GM21423 (cell line): ENCODE results near the gene RNF14.

Source experiments
- ATAC-seq: cut with Tn5 transposase; IDR thresholded peaks from one replicate; pipeline ENCODE4 v1.9.1; 2021; ENCODE audit warnings: mild to moderate bottlenecking, moderate library complexity; ENCODE audit not compliant: unreplicated experiment

The RNF14 gene

DNA sequence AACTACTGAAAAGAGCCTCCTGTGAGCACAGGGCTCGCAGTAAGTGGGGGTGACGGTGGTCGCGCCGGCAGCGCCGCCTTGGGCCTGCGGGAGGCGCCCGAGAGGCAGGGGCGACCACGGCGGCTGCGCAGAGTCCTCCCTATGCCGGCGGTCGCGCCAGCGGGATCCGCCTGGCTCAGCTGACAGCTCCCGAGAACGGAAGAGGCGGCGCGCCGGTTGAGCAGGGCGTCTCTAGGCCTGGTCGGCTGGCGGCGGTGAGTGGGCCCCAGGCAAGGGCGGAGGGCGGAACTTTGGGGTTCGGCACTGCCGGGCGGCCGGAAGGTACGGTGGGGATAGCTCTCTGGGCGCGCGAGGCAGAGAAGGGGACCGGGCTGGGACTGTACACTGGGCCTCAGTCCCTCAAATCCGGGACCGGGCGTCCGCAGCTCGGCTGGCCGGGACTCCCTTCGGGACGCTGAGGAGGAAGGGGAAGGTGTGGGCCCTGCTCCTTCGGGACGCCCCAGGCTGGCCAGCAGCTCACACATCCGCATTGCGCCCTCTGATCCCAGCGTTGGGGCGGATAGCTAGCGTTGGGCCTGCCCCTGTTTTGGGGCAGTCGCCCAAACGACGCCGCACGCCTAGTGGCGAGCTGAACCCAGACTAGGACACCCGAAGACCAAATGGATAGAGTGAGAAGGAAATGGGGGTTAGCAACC, at the start of gene RNF14:
Gene RNF14, plus strand, starts transcription at position 192 of the 695 bp plus-strand sequence. CDS start 4,484 bp downstream, outside the sequence.
- peak; percentile 90 for ATAC-seq

DNA sequence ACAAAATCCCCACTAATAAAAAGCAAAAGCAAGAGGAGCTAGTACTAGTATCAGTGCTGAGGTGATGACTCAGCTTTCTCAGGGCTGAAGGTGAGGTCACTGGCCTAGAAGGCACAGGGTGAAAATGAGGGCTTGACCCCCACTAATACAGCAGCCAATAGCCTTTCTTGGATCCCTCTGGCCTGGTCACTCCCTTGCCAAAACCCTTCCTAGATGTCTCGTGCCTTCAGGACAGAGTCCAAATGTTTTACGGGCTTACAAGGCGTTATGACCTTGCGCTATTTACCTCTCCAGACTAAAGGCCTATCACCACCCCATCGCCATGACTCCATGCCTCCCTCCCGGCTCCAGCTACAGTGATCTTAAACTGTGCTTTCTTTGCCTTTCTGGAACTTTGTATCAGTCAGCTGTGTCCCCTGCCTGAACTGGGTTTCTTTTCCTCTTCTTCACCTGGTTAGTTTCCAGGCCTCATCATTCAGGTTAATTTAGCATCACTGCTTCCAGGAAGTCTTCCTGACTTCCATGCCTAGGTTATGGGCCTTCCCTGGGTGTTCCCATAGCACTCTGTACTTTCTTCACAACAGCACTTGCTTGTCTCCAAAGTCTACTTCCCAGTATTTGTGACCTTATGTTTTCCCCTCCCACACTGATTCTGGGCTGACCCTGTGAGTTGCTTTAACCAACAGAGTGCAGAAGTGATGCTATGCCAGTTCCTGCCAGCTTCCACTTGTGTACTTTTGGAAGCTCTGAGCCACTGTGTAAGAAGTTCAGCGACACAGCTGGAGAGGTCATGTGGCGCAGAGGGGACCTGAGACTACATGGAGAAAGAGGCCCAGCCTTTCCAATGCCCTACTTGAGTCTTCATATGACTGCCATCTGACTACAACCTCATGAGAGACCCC, 49.4 kb upstream of the RNF14 start:
- no peak for ATAC-seq

DNA sequence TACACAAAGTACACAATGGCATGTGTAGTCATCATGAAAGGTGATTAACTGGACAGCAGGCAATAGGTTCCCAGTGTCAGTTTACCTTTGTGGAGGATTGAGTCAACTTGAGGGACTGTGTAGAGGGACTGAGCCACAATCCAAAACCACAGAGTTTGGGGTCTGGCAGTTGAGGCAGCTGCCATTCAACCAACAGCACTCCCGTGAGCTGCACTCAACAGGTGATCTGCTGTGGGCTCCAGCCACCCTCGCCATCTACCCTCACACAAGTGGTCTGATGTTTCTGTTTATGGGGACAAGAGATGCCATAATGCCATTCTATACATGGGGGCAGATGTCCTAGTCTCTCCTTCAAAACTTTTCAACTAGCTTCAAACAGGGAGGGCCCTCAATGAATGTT, 48.1 kb upstream of the RNF14 start:
- no peak for ATAC-seq

DNA sequence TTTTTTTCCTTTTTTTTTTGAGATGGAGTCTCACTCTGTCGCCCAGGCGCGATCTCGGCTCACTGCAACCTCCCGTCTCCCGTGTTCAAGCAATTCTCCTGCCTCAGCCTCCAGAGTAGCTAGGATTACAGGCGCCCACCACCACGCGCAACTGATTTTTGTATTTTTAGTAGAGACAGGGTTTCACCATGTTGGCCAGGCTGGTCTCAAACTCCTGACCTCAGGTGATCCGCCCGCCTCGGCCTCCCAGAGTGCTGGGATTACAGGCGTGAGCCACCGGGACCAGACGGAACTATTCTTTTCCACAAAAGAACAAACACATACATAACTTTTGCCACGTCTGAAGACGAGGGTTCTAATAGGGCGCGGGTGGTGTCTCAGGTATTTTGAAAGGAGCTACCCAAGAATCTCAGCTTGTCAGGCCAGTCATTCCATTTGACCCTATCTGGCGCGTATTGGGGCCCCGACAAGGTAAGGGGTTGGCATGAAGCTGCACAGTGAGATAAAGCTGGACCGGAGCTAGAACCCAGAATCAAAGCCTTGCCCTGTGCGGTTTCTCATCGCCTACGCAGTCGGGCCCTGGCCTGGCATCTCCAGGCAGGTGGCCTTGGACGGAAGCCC, 46.0 kb upstream of the RNF14 start:
- peak; percentile 8 for ATAC-seq

DNA sequence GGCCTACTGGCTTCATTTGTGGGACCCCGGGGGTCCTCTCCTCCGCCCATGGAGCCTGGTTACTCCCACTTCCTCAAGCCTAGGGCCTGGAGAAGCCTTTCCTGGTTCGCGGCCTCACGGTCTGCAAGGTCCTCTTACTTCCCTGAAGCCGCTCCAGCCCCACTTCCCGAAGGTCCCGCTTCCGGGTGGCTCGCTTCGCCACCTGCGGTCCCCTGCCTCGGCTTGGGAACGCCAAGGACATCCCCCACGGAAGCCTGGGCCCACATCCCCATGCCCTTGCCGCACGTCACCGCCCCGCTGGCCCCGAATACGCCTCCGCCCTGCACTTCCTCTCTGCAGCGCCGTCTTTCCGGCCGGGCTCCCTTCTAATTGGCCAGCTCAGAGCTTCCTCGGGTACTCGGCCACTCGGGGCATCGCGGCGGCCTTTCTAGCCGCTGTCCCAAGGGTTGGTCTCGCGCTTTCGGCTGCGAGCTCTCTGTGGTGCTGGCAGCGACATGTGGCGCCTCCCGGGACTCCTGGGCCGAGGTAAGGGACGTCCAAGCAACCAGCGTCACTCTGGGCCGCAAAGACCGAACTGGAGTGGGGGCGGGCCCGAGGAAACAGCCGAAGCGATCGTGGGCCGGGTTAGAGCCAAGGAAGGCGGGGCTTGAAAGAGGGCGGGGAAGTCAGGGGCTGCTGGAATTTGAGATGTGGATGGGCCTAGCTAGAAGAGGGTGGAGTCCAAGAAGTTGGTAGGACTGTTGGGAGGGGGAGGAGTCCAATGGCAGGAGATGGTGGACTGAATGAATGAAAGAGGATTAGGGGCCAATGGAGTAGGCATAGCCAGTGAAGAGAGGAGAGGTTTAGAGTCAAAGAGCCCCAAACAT, 45.2 kb upstream of the RNF14 start, which contains the start of gene DELE1:
Gene DELE1, plus strand, starts transcription at position 424 of the 866 bp plus-strand sequence. Its CDS starts 71 bp downstream, at position 495.
- peak; percentile 99 for ATAC-seq

DNA sequence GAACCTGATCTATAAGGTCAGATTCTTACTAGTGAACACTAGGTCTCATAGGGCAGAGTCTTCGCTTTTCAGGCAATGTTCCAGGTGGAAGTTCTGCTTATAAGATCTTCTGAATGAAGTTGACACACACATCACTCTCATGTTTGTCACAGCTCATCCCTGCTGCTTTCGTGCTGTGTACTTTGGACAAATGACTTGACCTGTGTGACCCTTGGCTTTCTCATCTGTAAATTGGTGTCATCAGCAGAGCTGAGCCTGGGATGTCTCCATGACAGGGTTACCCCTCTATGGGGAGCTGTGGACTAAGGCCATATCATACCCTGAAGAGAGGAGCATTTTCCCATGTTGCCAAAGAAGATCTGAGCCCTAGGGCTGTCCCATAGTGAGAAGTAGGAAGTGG, 42.5 kb upstream of the RNF14 start:
- no peak for ATAC-seq

GRCh38 chr5:141928051-141928450, 40.9 kb upstream of the RNF14 start:
- no peak for ATAC-seq

- no peak for ATAC-seq
These were observed 39.4 kb upstream of the RNF14 start for GRCh38 chr5:141929398-141930058.

DNA sequence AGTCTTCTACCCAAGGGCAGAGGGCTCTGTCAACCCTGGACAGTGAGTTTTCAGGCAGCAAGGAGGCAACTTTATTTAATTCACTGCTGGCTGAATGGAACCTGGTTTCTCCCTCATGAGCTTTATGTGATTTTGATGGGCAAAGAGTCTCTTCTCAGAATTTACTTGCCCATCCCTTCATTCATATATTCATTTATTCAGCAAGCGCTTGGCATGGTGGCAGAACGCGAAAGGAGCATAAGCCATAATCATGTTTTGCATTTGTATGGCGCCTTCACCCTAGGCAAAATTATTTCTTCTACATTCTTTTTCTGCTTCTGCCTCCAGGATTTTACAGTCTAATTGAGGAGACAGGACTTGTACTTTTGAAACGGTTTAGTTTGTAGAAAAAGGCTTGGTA, 37.2 kb upstream of the RNF14 start:
- ATAC-seq: no peak

- ATAC-seq: no peak
These were observed 35.8 kb upstream of the RNF14 start for GRCh38 chr5:141933151-141933550.

DNA sequence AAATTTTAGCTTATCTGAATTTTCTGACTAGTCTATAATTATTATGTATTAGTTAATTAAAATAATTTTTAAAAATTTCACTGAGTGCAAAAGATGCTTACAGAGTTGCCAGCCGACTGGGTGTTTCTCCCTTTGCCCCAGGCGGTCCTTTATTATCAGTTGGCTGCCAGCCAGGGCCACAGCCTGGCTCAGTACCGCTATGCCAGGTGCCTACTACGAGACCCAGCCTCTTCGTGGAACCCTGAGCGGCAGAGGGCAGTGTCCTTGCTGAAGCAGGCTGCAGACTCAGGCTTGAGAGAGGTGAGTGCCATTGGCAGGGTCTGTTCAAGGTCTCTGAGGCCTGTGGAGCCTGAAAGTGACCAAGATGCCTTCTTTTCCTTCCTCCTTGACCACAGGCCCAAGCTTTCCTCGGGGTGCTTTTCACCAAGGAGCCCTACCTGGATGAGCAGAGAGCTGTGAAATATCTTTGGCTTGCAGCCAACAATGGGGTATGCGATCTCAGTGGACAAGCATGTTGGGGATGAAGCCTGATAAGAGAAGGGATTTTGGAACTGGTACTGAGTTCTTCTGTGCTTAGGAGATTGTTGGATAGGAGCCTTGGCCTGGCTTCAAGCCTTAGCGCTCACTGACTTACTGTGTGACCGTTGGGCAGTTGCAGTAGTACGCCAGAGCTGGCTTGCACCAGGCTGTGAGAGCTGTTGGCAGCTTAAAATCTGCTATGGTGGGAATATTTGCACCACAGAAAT, 34.6 kb upstream of the RNF14 start:
- no peak for ATAC-seq

GRCh38 chr5:141935538-141935937, 33.4 kb upstream of the RNF14 start:
- no peak for ATAC-seq

- no peak for ATAC-seq
These were observed 28.1 kb upstream of the RNF14 start for GRCh38 chr5:141940695-141941271.

GRCh38 chr5:141941307-141941706, 27.6 kb upstream of the RNF14 start:
- ATAC-seq: no peak

GRCh38 chr5:141941779-141942178, 27.1 kb upstream of the RNF14 start:
- ATAC-seq: no peak

- no peak for ATAC-seq
These were observed 26.6 kb upstream of the RNF14 start for GRCh38 chr5:141942185-141942857.

DNA sequence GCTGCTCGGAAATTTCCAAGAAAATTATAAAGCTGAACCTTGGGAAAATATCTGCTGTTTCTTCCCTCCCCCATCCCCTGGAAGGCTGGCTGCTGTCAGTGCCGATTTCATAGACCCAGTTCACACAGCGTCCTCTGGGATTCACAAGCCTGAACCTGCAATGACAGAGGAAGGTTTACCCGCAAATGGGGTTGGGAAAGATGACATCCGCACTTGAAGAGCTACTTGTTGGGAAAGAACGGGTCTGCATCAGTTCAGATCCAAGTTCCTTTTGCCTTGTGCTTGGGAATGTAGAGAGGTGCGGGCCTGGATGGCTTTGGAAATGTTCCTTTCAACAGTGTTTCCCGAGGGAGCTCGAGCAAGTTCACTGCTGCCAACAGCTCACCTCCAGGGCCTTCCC, 24.8 kb upstream of the RNF14 start:
- no peak for ATAC-seq

GRCh38 chr5:141945511-141946051, 23.3 kb upstream of the RNF14 start:
- no peak for ATAC-seq
